Glomerular endothelial cell (primary cell): ENCODE results near the gene CPM. TPM values are rescaled to one million over a fixed set of nuclear protein-coding genes. Genes with fewer than 3 reads are reported as not detected.

Source experiments
- DNase-seq: peaks from one replicate; pipeline ENCODE4 v3.0.0-alpha.2; 2011; ENCODE audit warnings: low read depth, low spot score; ENCODE audit errors: extremely low read depth
- total RNA-seq: library from RNA; depleted of rRNA; stranded (reverse); fragments of >200 nt; gene quantifications from 2 replicates; pipeline ENCODE4 v1.2.3, GENCODE V29; 2015

CPM gene
- total RNA-seq, 1 donor from 2014 or later = 2.0 TPM

- no peak for DNase-seq
Observed at GRCh38 chr12:68910128-68910527, 22.8 kb downstream of the CPM start.

- DNase-seq = no peak
Observed at GRCh38 chr12:68908076-68908475, 24.9 kb downstream of the CPM start.

- DNase-seq = no peak
Observed at GRCh38 chr12:68905733-68906132, 27.2 kb downstream of the CPM start.

GRCh38 chr12:68904351-68904962 lies 28.5 kb downstream of the CPM start:
- no peak for DNase-seq

- no peak for DNase-seq
Observed at GRCh38 chr12:68903511-68903910, 29.5 kb downstream of the CPM start.

- DNase-seq = no peak
Observed at GRCh38 chr12:68901551-68901950, 31.4 kb downstream of the CPM start.

- no peak for DNase-seq
Observed at GRCh38 chr12:68901145-68901544, 31.8 kb downstream of the CPM start.

- DNase-seq = no peak
Observed at GRCh38 chr12:68900241-68900640, 32.7 kb downstream of the CPM start.

- DNase-seq = no peak
Observed at GRCh38 chr12:68899251-68899771, 33.7 kb downstream of the CPM start.

- no peak for DNase-seq
Observed at GRCh38 chr12:68896881-68897540, 36.0 kb downstream of the CPM start.

- DNase-seq = no peak
Observed at GRCh38 chr12:68894276-68894855, 38.6 kb downstream of the CPM start.

- no peak for DNase-seq
Observed at GRCh38 chr12:68893741-68894140, 39.2 kb downstream of the CPM start.

GRCh38 chr12:68893201-68893600 lies 39.8 kb downstream of the CPM start:
- no peak for DNase-seq

- DNase-seq = no peak
Observed at GRCh38 chr12:68891141-68891540, 41.8 kb downstream of the CPM start.

- DNase-seq = no peak
Observed at GRCh38 chr12:68890701-68891113, 42.3 kb downstream of the CPM start.

GRCh38 chr12:68888243-68888642 lies 44.7 kb downstream of the CPM start:
- no peak for DNase-seq

GRCh38 chr12:68887641-68888040 lies 45.3 kb downstream of the CPM start:
- DNase-seq = no peak

- no peak for DNase-seq
Observed at GRCh38 chr12:68886636-68887572, 46.1 kb downstream of the CPM start.

- no peak for DNase-seq
Observed at GRCh38 chr12:68885381-68885780, 47.6 kb downstream of the CPM start.

- DNase-seq = no peak
Observed at GRCh38 chr12:68884251-68884650, 48.7 kb downstream of the CPM start.

- no peak for DNase-seq
Observed at GRCh38 chr12:68883151-68883550, 49.8 kb downstream of the CPM start.
